H1 (cell line): ENCODE results near the gene ABHD14A. TPM values are rescaled to one million over a fixed set of nuclear protein-coding genes. Genes with fewer than 3 reads are reported as not detected.
"Not testable (repeated sequence)": the region's sequence is repeated elsewhere in the genome, so short reads cannot be mapped to it uniquely, and the experiment has no call there.

Experiments used
- CTCF ChIA-PET: fragments of 300-600 bp; sonication (Branson Sonifier 250); formaldehyde crosslinking; loops from one replicate; lab custom pipeline; 2021; ENCODE audit not compliant: partially characterized antibody; lab: Charles Lee
- POLR2A ChIA-PET: fragments of 300-600 bp; sonication (Branson Sonifier 250); formaldehyde crosslinking; loops from one replicate; lab custom pipeline; 2021; ENCODE audit warnings: inconsistent platforms; ENCODE audit not compliant: partially characterized antibody; lab: Charles Lee
- DNase-seq, 2 experiments: peaks; one replicate each; pipeline versions ENCODE4 v3.0.0 to v3.0.0-alpha.2; 2010 to 2022; ENCODE audit warnings: low spot score in 2 of 2, low read depth in 1 of 2, mixed read lengths in 1 of 2
- FAIRE-seq: peaks from 2 replicates; lab custom pipeline; 2011; peaks lifted over from hg19 to GRCh38; lab: Jason Lieb, UNC
- H2AFZ ChIP-seq: 2 replicates; pipeline ENCODE4 v1.8.1; 2012; ENCODE audit warnings: low read length, inconsistent platforms
- H2AK5ac ChIP-seq: 2 replicates; pipeline ENCODE4 v1.6.1; 2013; ENCODE audit warnings: low read depth, low read length
- H2BK120ac ChIP-seq: replicated peaks from 2 replicates; pipeline ENCODE3; 2013; ENCODE audit warnings: low read depth, low read length, inconsistent platforms
- H2BK12ac ChIP-seq: 2 replicates; pipeline ENCODE4 v1.6.1; 2013; ENCODE audit warnings: low read depth, low read length
- H2BK15ac ChIP-seq: 2 replicates; pipeline ENCODE4 v1.6.1; 2013; ENCODE audit warnings: low read length
- H2BK20ac ChIP-seq: 2 replicates; pipeline ENCODE4 v1.6.1; 2013; ENCODE audit warnings: low read length
- H2BK5ac ChIP-seq: 2 replicates; pipeline ENCODE4 v1.6.1; 2013; ENCODE audit warnings: low read depth, low read length
- H3K14ac ChIP-seq: 2 replicates; pipeline ENCODE4 v1.6.1; 2013; ENCODE audit warnings: inconsistent platforms; ENCODE audit not compliant: insufficient read length
- H3K18ac ChIP-seq: 2 replicates; pipeline ENCODE4 v1.6.1; 2013; ENCODE audit warnings: low read length; ENCODE audit errors: extremely low read depth
- H3K23ac ChIP-seq: 2 replicates; pipeline ENCODE4 v1.6.1; 2013; ENCODE audit warnings: inconsistent platforms; ENCODE audit not compliant: insufficient read length
- H3K23me2 ChIP-seq: 2 replicates; pipeline ENCODE4 v1.6.1; 2013; ENCODE audit warnings: low read depth, low read length
- H3K27ac ChIP-seq: 2 replicates; pipeline ENCODE4 v1.6.1; 2011; ENCODE audit warnings: low read depth, low read length, inconsistent platforms
- H3K27me3 ChIP-seq, 4 experiments: replicated peaks in 1 of 4; 1 replicate in 1 of 4; 2 replicates in 3 of 4; pipeline versions ENCODE4 v1.6.1 to v1.8.1; 2011 to 2013; ENCODE audit warnings: low read length in 3 of 4, mild to moderate bottlenecking in 3 of 4, inconsistent platforms in 2 of 4, mixed read lengths in 2 of 4, moderate library complexity in 1 of 4; ENCODE audit not compliant: control insufficient read depth in 3 of 4, insufficient read depth in 3 of 4; ENCODE audit errors: extremely low read depth in 1 of 4
- H3K36me3 ChIP-seq, 4 experiments: 2 replicates each; pipeline versions ENCODE4 v1.6.1 to v1.8.1; 2011 to 2013; ENCODE audit warnings: mild to moderate bottlenecking in 4 of 4, low read length in 3 of 4, moderate library complexity in 2 of 4, control low read depth in 1 of 4, inconsistent platforms in 1 of 4; ENCODE audit not compliant: insufficient read depth in 4 of 4, control insufficient read depth in 2 of 4
- H3K4ac ChIP-seq: replicated peaks from 2 replicates; pipeline ENCODE3; 2013; ENCODE audit warnings: low read length, low read depth, mixed read lengths, inconsistent platforms; ENCODE audit not compliant: insufficient read length
- H3K4me1 ChIP-seq, 4 experiments: replicated peaks in 1 of 4; 1 replicate in 1 of 4; 2 replicates in 3 of 4; pipeline versions ENCODE4 v1.6.1 to v1.8.1; 2011 to 2013; ENCODE audit warnings: low read length in 3 of 4, inconsistent platforms in 2 of 4, mixed read lengths in 1 of 4; ENCODE audit not compliant: insufficient read depth in 4 of 4, control insufficient read depth in 3 of 4
- H3K4me2 ChIP-seq, 2 experiments: 2 replicates each; pipeline versions ENCODE4 v1.6.1 to v1.8.1; 2011 to 2013; ENCODE audit warnings: low read depth in 2 of 2, low read length in 2 of 2, control low read depth in 1 of 2, inconsistent platforms in 1 of 2, mild to moderate bottlenecking in 1 of 2; ENCODE audit not compliant: insufficient read depth in 1 of 2
- H3K4me3 ChIP-seq, 4 experiments: fragments of 200-600, 300-600 bp in 1 of 4; sonication (generic), shearing (Covaris generic), sonication (Bioruptor Twin) in 1 of 4; 2 replicates each; pipeline versions ENCODE4 v1.5.1 to v1.8.1; 2011 to 2016; ENCODE audit warnings: low read length in 4 of 4, low read depth in 3 of 4, control low read depth in 2 of 4, inconsistent platforms in 2 of 4, mild to moderate bottlenecking in 2 of 4, mixed read lengths in 1 of 4, moderate library complexity in 1 of 4; ENCODE audit not compliant: insufficient read depth in 2 of 4; ENCODE audit errors: extremely low read depth in 1 of 4
- H3K56ac ChIP-seq: replicated peaks from 2 replicates; pipeline ENCODE3; 2013; ENCODE audit warnings: low read depth, mild to moderate bottlenecking, mixed read lengths, low read length, inconsistent platforms; ENCODE audit not compliant: insufficient read length
- H3K79me1 ChIP-seq: 2 replicates; pipeline ENCODE4 v1.6.1; 2013; ENCODE audit warnings: low read depth, low read length, control low read depth
- H3K79me2 ChIP-seq, 2 experiments: 2 replicates each; pipeline versions ENCODE4 v1.6.1 to v1.8.1; 2012 to 2013; ENCODE audit warnings: low read length in 2 of 2, mild to moderate bottlenecking in 2 of 2, inconsistent platforms in 1 of 2; ENCODE audit not compliant: insufficient read depth in 2 of 2, control insufficient read depth in 1 of 2
- H3K9ac ChIP-seq, 4 experiments: replicated peaks in 1 of 4; 1 replicate in 1 of 4; 2 replicates in 3 of 4; pipeline versions ENCODE4 v1.6.1 to v1.8.1; 2011 to 2013; ENCODE audit warnings: low read depth in 3 of 4, low read length in 3 of 4, control low read depth in 2 of 4, mild to moderate bottlenecking in 2 of 4, moderate library complexity in 2 of 4, inconsistent platforms in 1 of 4; ENCODE audit errors: extremely low read depth in 1 of 4
- H3K9me3 ChIP-seq, 2 experiments: 2 replicates each; pipeline versions ENCODE4 v1.6.1 to v1.8.1; 2012 to 2013; ENCODE audit warnings: mild to moderate bottlenecking in 2 of 2, moderate library complexity in 2 of 2, control low read depth in 1 of 2, inconsistent platforms in 1 of 2, low read depth in 1 of 2, low read length in 1 of 2, mixed read lengths in 1 of 2; ENCODE audit not compliant: insufficient read depth in 2 of 2
- H4K20me1 ChIP-seq, 2 experiments: replicated peaks in 1 of 2; 2 replicates each; pipeline versions ENCODE3 to v1.8.1; 2011 to 2013; ENCODE audit warnings: inconsistent platforms in 2 of 2, low read length in 2 of 2, mild to moderate bottlenecking in 1 of 2; ENCODE audit not compliant: insufficient read depth in 2 of 2, control insufficient read depth in 1 of 2
- H4K5ac ChIP-seq: 2 replicates; pipeline ENCODE4 v1.6.1; 2013; ENCODE audit warnings: low read length, low read depth, mixed read lengths, inconsistent platforms; ENCODE audit not compliant: insufficient read length
- H4K8ac ChIP-seq: 2 replicates; pipeline ENCODE4 v1.8.0; 2013; ENCODE audit warnings: mild to moderate bottlenecking, moderate library complexity, low read length, inconsistent platforms; ENCODE audit not compliant: insufficient read depth; ENCODE audit errors: extremely low read depth
- H4K91ac ChIP-seq: replicated peaks from 2 replicates; pipeline ENCODE3; 2013; ENCODE audit warnings: low read length, mixed read lengths, inconsistent platforms; ENCODE audit not compliant: insufficient read length
- WGBS, 2 experiments: shearing (Covaris generic) in 1 of 2; methylation state at CpG; one replicate each; pipeline versions ENCODE4 v1.1.6 to v1.1.7; 2013 to 2015; ENCODE audit warnings: low lambda C conversion rate in 2 of 2, mixed read lengths in 2 of 2, inconsistent platforms in 1 of 2, low coverage in 1 of 2, missing lambda C conversion rate in 1 of 2; ENCODE audit not compliant: insufficient replicate concordance in 2 of 2, insufficient coverage in 1 of 2, insufficient read length in 1 of 2; ENCODE audit errors: extremely low coverage in 1 of 2, missing lambda C conversion rate in 1 of 2; 5-methylcytosine and 5-hydroxymethylcytosine counted together
- polyA plus RNA-seq, 7 experiments: library from polyadenylated mRNA; depleted of rRNA in 3 of 7; stranded (reverse) in 5 of 7; unstranded in 2 of 7; fragments of >200 nt in 5 of 7; fragments of 200-250 nt in 2 of 7; gene quantifications; 1 replicate in 5 of 7; 2 replicates in 1 of 7; 4 replicates in 1 of 7; pipeline versions ENCODE4 v1.2.1 to v1.2.3, GENCODE V29; 2011 to 2013; ENCODE audit warnings: missing spikeins in 2 of 7, mixed read lengths in 2 of 7
- total RNA-seq: library from RNA; stranded (reverse); fragmentation: NEBNext Ultra II Directional; extraction: Animal tissue kit (Norgen Biotek cat#: 25700); gene quantifications from 2 replicates; pipeline ENCODE4 v1.2.1, GENCODE V29; 2021

The ABHD14A gene
- total and polyA plus RNA-seq, 2 of the 8 experiments (the other 6 are each of a cell fraction or from before 2014, with no cell fraction given): 4.6 to 9.8 TPM

- not testable (repeated sequence) for H2AFZ ChIP-seq, H2BK20ac ChIP-seq, H3K23me2 ChIP-seq, H3K4me2 ChIP-seq, H3K9me3 ChIP-seq, H3K14ac ChIP-seq, H3K4ac ChIP-seq, H3K56ac ChIP-seq, H3K79me2 ChIP-seq, FAIRE-seq, H2AK5ac ChIP-seq, H2BK12ac ChIP-seq, H3K27me3 ChIP-seq, H3K9ac ChIP-seq, H3K4me3 ChIP-seq, H4K91ac ChIP-seq, H2BK120ac ChIP-seq, H3K18ac ChIP-seq, H3K79me1 ChIP-seq, H3K4me1 ChIP-seq, H4K8ac ChIP-seq, H3K27ac ChIP-seq, H2BK15ac ChIP-seq, H3K23ac ChIP-seq, H2BK5ac ChIP-seq, DNase-seq, H4K5ac ChIP-seq
- H3K36me3 ChIP-seq: peaks cover 4 to 12% (median 9%) of the 10 kb centered on the region in 4 experiments; a peak in 5 of 8 replicates
- 83% methylated on average over 3 of the region's 3 CpGs; no CpG with 5 or more reads in 1 of the 2 experiments for WGBS, 2 experiments
- H4K20me1 ChIP-seq: peaks cover 0 to 11% of the 10 kb centered on the region in 2 experiments
- CTCF ChIA-PET: interaction anchor here (0.6 to 1.1 kb wide), 2 partner anchors 45 to 815 kb away, joined by 3 read pairs; partner anchors contain the start of gene ABHD14B
- POLR2A ChIA-PET: interaction anchor here (1.0 to 2.4 kb wide), 3 partner anchors 10 to 54 kb away, joined by 3 to 7 read pairs (median 3); partner anchors contain the start of genes ACY1 and RRP9
Measured at GRCh38 chr3:51928981-51929380, 45.9 kb upstream of the ABHD14A start.
